B cell (primary cell): ENCODE measurements around the gene FMNL3. TPM values are rescaled to one million over a fixed set of nuclear protein-coding genes. Genes with fewer than 3 reads are reported as not detected.

Experiments used
- ATAC-seq: fragments of 200-7000 bp; cut with Tn5 transposase; one replicate; pipeline ENCODE4 v1.10.0; 2021; ENCODE audit warnings: low read depth, mild to moderate bottlenecking, moderate number of reproducible peaks, moderate library complexity
- CTCF ChIA-PET: fragments of 350-600 bp; sonication (Branson Sonifier 250); formaldehyde crosslinking; loops from one replicate; lab custom pipeline; 2021; ENCODE audit warnings: antibody characterized with exemption, inconsistent platforms; lab: Charles Lee
- POLR2A ChIA-PET: fragments of 350-600 bp; sonication (Branson Sonifier 250); formaldehyde crosslinking; loops from one replicate; lab custom pipeline; 2021; ENCODE audit warnings: antibody characterized with exemption; lab: Charles Lee
- DNase-seq: peaks from one replicate; pipeline ENCODE4 v3.0.0; 2013
- H2AFZ ChIP-seq: 2 replicates; pipeline ENCODE4 v1.6.1; 2012; ENCODE audit warnings: mild to moderate bottlenecking, low read depth, low read length; ENCODE audit not compliant: insufficient read depth, poor library complexity, severe bottlenecking
- H3K27ac ChIP-seq, 2 donors: 1 replicate in 1 of 2; 2 replicates in 1 of 2; pipeline ENCODE4 v1.5.1; 2012 to 2013; ENCODE audit warnings: low read length in 2 of 2, mild to moderate bottlenecking in 2 of 2, moderate library complexity in 1 of 2
- H3K27me3 ChIP-seq, 4 experiments: fragments of 200-600 bp in 1 of 4; sonication (generic) in 1 of 4; replicated peaks in 1 of 4; 1 replicate in 2 of 4; 2 replicates in 2 of 4; pipeline versions ENCODE4 v1.6.1 to v1.7.0; 2013 to 2016; ENCODE audit warnings: low read length in 3 of 4, mild to moderate bottlenecking in 2 of 4, mixed read lengths in 1 of 4, moderate library complexity in 1 of 4; ENCODE audit not compliant: insufficient read depth in 4 of 4, control insufficient read depth in 3 of 4; ENCODE audit errors: control extremely low read depth in 1 of 4
- H3K36me3 ChIP-seq, 2 experiments: replicated peaks in 1 of 2; 1 replicate in 1 of 2; 2 replicates in 1 of 2; pipeline versions ENCODE4 v1.6.1 to v1.7.1; 2013; ENCODE audit warnings: low read length in 1 of 2; ENCODE audit not compliant: insufficient read depth in 2 of 2, control insufficient read depth in 1 of 2; ENCODE audit errors: control extremely low read depth in 1 of 2, extremely low read depth in 1 of 2
- H3K4me1 ChIP-seq, 2 donors: fragments of 200-600 bp in 1 of 2; sonication (generic) in 1 of 2; 1 replicate in 1 of 2; 2 replicates in 1 of 2; pipeline versions ENCODE4 v1.5.1 to v1.6.1; 2013 to 2017; ENCODE audit warnings: low read length in 2 of 2; ENCODE audit not compliant: control insufficient read depth in 2 of 2, insufficient read depth in 2 of 2
- H3K4me2 ChIP-seq: replicated peaks from 2 replicates; pipeline ENCODE3; 2012; ENCODE audit warnings: mild to moderate bottlenecking, low read depth, low read length; ENCODE audit not compliant: poor library complexity, severe bottlenecking
- H3K4me3 ChIP-seq, 5 experiments: fragments of 200-600 bp in 1 of 5; sonication (generic) in 1 of 5; 1 replicate in 3 of 5; 2 replicates in 2 of 5; pipeline versions ENCODE4 v1.5.1 to v1.7.0; 2011 to 2016; ENCODE audit warnings: low read length in 4 of 5, mild to moderate bottlenecking in 4 of 5, low read depth in 2 of 5, control low read depth in 1 of 5, moderate library complexity in 1 of 5; ENCODE audit not compliant: insufficient read depth in 1 of 5; ENCODE audit errors: control extremely low read depth in 1 of 5, extremely low read depth in 1 of 5
- H3K79me2 ChIP-seq: fragments of 200-600 bp; sonication (generic); one replicate; pipeline ENCODE4 v1.6.0; 2016; ENCODE audit warnings: low read length; ENCODE audit not compliant: control insufficient read depth, insufficient read depth
- H3K9ac ChIP-seq: fragments of 200-600 bp; sonication (generic); 2 replicates; pipeline ENCODE4 v1.6.1; 2017; ENCODE audit warnings: mild to moderate bottlenecking, low read length, moderate library complexity
- H3K9me3 ChIP-seq, 3 donors: one replicate each; pipeline versions ENCODE4 v1.6.1 to v1.7.1; 2013; ENCODE audit warnings: low read length in 2 of 3; ENCODE audit not compliant: control insufficient read depth in 2 of 3, insufficient read depth in 1 of 3; ENCODE audit errors: control extremely low read depth in 1 of 3
- H4K20me1 ChIP-seq: 2 replicates; pipeline ENCODE4 v1.6.0; 2012; ENCODE audit warnings: mild to moderate bottlenecking, low read length; ENCODE audit not compliant: insufficient read depth, control insufficient read depth, poor library complexity, severe bottlenecking
- H3K27ac Mint-ChIP-seq: one replicate; pipeline ENCODE4 v1.8.0; 2021; ENCODE audit warnings: mixed read lengths
- H3K27me3 Mint-ChIP-seq: one replicate; pipeline ENCODE4 v1.8.0; 2021; ENCODE audit warnings: mixed read lengths
- H3K4me1 Mint-ChIP-seq: one replicate; pipeline ENCODE4 v1.8.0; 2021; ENCODE audit warnings: mixed read lengths
- H3K4me3 Mint-ChIP-seq: one replicate; pipeline ENCODE4 v1.8.0; 2021; ENCODE audit warnings: mixed read lengths
- H3K9me3 Mint-ChIP-seq: one replicate; pipeline ENCODE4 v1.8.0; 2022; ENCODE audit warnings: mixed read lengths; ENCODE audit not compliant: insufficient read depth
- CTCF ChIP-seq: fragments of 200-600 bp; IDR thresholded peaks from one replicate; pipeline ENCODE4 v1.8.0; 2022; ENCODE audit warnings: antibody characterized with exemption, mild to moderate bottlenecking
- EZH2 ChIP-seq: IDR thresholded peaks from 2 replicates; pipeline ENCODE4 v1.6.1; 2012; ENCODE audit warnings: borderline replicate concordance, low read depth, mild to moderate bottlenecking, moderate library complexity, low read length; ENCODE audit not compliant: insufficient read depth, poor library complexity, severe bottlenecking
- WGBS: methylation state at CpG from one replicate; pipeline ENCODE4 v1.1.5; 2013; ENCODE audit warnings: missing lambda C conversion rate; ENCODE audit not compliant: insufficient coverage; 5-methylcytosine and 5-hydroxymethylcytosine counted together
- intact Hi-C: fragments of 100-400 bp; cut with micrococcal nuclease; formaldehyde crosslinking; loops from one replicate; pipeline ENCODE4 v1.10.0; 2022
- polyA plus RNA-seq: library from polyadenylated mRNA; depleted of rRNA; stranded (reverse); fragments of >200 nt; gene quantifications from 2 replicates; pipeline ENCODE4 v1.2.3, GENCODE V29; 2012
- total RNA-seq, 2 donors: library from RNA; stranded (reverse); fragments of 120-200 nt in 1 of 2; gene quantifications; 1 replicate in 1 of 2; 2 replicates in 1 of 2; pipeline versions ENCODE4 v1.2.3 to v1.2.4, GENCODE V29; 2013 to 2022

Gene FMNL3
- total and polyA plus RNA-seq, 2 donors (not counting 1 experiment from before 2014, with no cell fraction given): 19.3 to 69.9 TPM

- WGBS: no CpG with 5 or more reads among the region's 5 CpGs
- DNase-seq (no peak), ATAC-seq (no peak)
- TF ChIP-seq CTCF: no peak
- no peak for TF ChIP-seq EZH2
- ChIA-PET POLR2A (no interaction called here), CTCF (interaction anchor here (0.6 kb wide), 1 partner anchor 541 kb away, joined by 3 read pairs; no protein-coding TSS in a partner anchor)
- Histone ChIP-seq H3K4me1 (no peaks in the 10 kb centered on the region), H3K9me3 (no peaks in the 10 kb centered on the region), H3K27me3 (no peaks in the 10 kb centered on the region), H3K36me3 (no peaks in the 10 kb centered on the region), H3K27ac (no peak overlapping the region), H2AFZ (no peak overlapping the region), H3K4me3 (no peak overlapping the region), H3K9ac (no peak overlapping the region), H4K20me1 (no peaks in the 10 kb centered on the region), H3K79me2 (no peaks in the 10 kb centered on the region), H3K4me2 (no peak overlapping the region)
- H3K4me1 Mint-ChIP-seq: no peaks in the 10 kb centered on the region
- intact Hi-C loops: no loop called here
- H3K9me3 Mint-ChIP-seq: no peaks in the 10 kb centered on the region
- peaks cover 5% of the 10 kb centered on the region for H3K27me3 Mint-ChIP-seq
- H3K27ac Mint-ChIP-seq: no peak overlapping the region
- H3K4me3 Mint-ChIP-seq: no peak overlapping the region
Measured at GRCh38 chr12:49604856-49605255, 102.3 kb downstream of the FMNL3 start.

GRCh38 chr12:49603721-49604120 is 103.5 kb downstream of the FMNL3 start:
- Mint-ChIP-seq H3K27me3 (peaks cover 4% of the 10 kb centered on the region), H3K4me3 (no peak overlapping the region), H3K4me1 (no peaks in the 10 kb centered on the region), H3K27ac (no peak overlapping the region), H3K9me3 (no peaks in the 10 kb centered on the region)
- Histone ChIP-seq H3K4me2 (no peak overlapping the region), H3K9ac (no peak overlapping the region), H3K9me3 (no peaks in the 10 kb centered on the region), H3K27ac (no peak overlapping the region), H4K20me1 (no peaks in the 10 kb centered on the region), H2AFZ (no peak overlapping the region), H3K36me3 (no peaks in the 10 kb centered on the region), H3K4me3 (no peak overlapping the region), H3K79me2 (no peaks in the 10 kb centered on the region), H3K27me3 (no peaks in the 10 kb centered on the region), H3K4me1 (no peaks in the 10 kb centered on the region)
- WGBS: 80% methylated on average over 1 of the region's 1 CpG
- ATAC-seq (no peak), DNase-seq (no peak)
- intact Hi-C loops: no loop called here
- CTCF ChIA-PET: interaction anchor here (0.6 kb wide), 1 partner anchor 266 kb away, joined by 4 read pairs; no protein-coding TSS in a partner anchor
- TF ChIP-seq EZH2 (no peak), CTCF (no peak)
- POLR2A ChIA-PET: interaction anchor here (0.5 kb wide), 1 partner anchor 266 kb away, joined by 3 read pairs; no protein-coding TSS in a partner anchor
